HG02885 (cell line): ENCODE measurements around the gene TMX2.

Source experiments
- ATAC-seq: cut with Tn5 transposase; IDR thresholded peaks from one replicate; pipeline ENCODE4 v1.9.1; 2021; ENCODE audit warnings: mild to moderate bottlenecking; ENCODE audit not compliant: unreplicated experiment, poor library complexity

Gene TMX2

GRCh38 chr11:57788703-57789088 is 76.3 kb downstream of the TMX2 start:
- ATAC-seq: no peak
